ENCODE measurements around the gene FXYD1.
A peak's percentile ranks its signal among the peaks of the same experiment; 100 is the strongest.
"Not testable (repeated sequence)": the region's sequence is repeated elsewhere in the genome, so short reads cannot be mapped to it uniquely, and the experiment has no call there.

FXYD1 gene

GRCh38 chr19:35143818-35144217 is 5.2 kb downstream of the FXYD1 start:
- no peak for DNase-seq

- no peak for DNase-seq
Measured at GRCh38 chr19:35144259-35144599, 5.6 kb downstream of the FXYD1 start.

DNA sequence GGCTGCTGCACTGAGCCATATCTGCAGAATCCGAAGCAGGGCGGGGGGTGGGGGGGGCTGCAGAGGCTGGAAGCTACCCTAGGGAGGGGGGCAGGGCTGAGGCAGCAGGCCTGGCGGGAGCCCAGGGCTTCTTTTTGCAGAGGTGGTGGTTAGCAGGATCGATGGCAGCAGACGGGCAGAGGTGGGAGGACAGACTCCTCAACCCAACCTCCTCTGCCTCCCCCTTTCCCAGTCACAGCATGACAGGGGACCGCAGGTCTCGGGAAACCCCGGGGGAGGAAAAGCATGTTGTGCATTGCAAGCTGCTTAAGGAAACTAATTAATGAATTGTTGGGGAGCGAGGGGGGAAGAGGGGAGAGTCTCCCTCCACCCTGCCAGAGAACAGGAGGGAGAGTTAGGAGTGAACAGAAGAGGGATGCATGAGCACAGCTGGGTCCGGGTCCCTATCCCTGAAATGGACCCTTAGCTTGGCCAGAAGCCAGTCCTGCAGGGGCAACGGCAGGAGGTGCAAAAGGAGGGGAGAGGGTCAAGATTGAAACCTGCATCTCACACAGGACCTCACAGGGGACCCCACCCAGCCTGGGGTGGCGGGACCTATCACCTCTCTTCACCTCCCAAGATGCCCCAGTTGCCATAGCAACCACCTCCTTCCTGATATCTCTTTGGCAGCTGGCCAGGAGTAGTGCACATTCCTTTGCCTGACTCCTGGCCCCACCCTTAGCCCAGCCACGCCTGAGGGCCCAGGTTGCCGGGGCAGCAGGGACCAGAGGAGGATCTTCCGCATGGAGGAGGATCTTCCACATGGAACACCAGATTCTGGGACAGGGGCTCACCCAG is 6.2 kb downstream of the FXYD1 start:
- DNase-seq, result no peak

DNA sequence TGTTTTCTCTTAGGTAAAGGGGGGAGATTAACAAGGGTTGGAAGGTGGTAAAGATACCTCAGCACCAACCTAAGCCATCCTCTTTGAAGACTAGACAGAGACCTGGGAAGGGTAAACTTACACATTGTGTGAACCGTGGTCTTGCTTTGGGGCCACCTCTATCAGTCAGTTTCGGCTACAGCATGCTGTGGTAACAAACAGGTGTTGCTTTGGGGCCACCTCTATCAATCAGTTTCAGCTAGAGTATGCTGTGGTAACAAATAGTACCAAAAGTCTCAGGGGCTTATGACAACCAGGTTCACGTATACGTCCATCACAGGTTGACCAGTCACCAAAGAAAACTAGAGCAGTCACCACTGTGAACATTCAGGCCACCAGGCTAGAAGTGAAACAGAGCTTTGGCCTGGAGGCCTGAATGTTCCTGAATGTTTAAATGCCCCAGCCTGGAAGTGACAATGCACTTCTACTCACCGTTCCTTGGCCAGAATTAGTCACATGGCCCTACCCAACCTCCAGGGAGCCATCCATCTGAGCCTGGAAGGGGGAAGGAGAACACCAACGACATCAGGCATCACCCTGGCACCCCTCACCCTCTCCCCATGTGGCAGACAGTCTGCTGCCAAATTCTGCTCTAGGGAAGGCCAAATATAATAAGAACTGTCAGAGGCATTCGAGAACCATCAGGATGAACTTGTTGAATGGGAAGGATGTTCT is 8.3 kb downstream of the FXYD1 start:
- no peak for DNase-seq

GRCh38 chr19:35149463-35149862 is 10.8 kb downstream of the FXYD1 start:
- no peak for DNase-seq

GRCh38 chr19:35150445-35150844 is 11.8 kb downstream of the FXYD1 start:
- DNase-seq, result no peak

GRCh38 chr19:35151273-35152065 is 12.8 kb downstream of the FXYD1 start:
- DNase-seq, result no peak

DNA sequence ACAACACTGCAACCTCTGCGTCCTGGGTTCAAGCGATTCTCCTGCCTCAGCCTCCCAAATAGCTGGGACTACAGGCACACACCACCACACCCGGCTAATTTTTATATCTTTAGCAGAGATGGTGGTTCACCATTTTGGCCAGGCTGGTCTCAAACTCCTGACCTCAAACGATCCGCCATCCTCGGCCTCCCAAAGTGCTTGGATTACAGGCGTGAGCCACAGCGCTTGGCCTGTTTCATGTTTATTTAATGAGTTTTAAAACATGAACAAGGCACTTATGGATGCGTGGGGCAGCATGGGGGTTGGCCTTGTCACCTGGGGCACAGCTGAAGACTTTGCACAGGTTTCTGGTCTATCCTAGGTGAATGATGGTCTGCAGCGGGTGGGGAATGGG is 14.5 kb downstream of the FXYD1 start:
- DNase-seq, result not testable (repeated sequence)

GRCh38 chr19:35153701-35154524 is 15.3 kb downstream of the FXYD1 start:
- peak; percentile 35 for DNase-seq

DNA sequence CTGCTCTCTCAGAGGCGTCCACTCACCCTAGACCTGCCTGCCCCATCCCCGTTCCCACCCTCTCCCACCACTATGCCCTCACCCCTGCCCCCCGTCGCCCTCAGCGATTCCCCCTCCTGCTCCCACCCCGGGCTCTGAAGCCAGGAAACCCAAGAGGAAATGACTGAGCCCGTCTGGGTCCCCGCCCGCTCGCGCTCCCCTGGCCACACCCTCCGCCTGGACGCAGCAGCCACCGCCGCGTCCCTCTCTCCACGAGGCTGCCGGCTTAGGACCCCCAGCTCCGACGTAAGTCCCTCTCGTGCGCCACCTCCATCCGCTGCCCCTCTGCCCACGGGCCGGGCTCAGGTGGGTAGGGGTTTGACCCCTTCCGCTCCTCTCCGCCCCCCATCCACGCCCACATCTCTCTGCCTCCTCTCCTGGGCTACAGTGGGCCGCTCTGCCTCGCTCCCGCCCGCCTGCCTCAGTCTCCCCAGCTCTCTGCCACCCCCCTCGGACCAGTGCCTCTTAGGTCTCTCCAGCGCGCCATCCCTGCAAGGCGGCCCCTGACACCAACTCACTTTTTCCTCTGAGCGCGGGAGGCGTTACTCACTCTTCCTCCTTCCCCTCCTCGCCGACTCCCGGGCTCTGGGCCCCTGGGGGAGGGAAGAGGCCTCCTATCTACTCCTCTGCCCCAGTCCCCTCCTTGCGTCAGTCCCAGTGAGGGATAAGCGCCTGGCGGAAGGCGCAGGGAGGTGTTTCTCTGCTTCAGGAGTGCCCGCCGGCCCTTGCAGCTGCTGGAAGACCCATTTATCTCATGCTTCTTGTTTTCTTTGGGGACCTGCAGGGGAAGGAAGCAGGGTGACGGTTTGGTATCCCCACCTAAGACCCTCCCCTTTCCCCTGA is 16.1 kb downstream of the FXYD1 start, which contains the start of gene FXYD5:
FXYD5 (plus strand) TSS at position 211 of the 882 bp plus-strand sequence. CDS start 816 bp downstream, outside the sequence.
- DNase-seq, result peak; percentile 81

DNA sequence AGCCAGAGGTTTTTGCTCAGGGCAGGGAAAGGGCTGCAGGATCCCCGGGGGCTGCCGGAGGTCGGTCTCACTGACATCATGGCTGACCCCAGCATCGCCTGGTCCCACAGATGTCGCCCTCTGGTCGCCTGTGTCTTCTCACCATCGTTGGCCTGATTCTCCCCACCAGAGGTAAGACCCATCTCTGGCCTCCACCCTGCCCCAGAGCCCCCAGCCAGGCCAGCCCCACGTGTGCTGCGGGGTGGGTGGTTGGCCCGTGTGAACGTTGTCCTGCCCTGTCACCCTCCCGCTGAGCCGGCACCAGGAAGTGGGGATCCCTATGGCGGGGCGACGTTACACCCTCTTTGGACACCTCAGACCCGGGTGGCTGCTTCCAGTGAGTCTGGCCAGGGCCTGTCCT is 16.8 kb downstream of the FXYD1 start:
- DNase-seq, result no peak

GRCh38 chr19:35155981-35156672 is 17.5 kb downstream of the FXYD1 start:
- DNase-seq, result no peak

GRCh38 chr19:35156673-35157014 is 18.0 kb downstream of the FXYD1 start:
- no peak for DNase-seq

- DNase-seq, result no peak
Measured at GRCh38 chr19:35157431-35157830, 18.8 kb downstream of the FXYD1 start.

DNA sequence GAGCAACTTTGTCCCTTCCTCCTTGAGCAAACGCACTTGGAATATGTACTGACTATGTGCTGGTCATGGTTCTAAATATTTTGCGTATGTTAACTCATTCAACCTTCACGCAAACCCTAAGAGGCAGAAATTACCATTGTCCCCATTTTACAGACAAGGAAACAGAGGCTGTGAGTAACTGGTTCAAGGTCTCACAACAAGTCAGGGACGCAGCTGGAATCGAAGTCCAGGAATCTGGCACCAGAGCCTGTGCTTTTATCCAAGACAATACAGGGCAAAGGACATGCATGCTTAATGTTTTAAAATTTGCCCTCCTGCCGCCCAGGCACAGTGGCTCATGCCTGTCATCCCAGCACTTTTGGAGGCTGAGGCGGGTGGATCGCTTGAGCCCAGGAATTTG is 21.0 kb downstream of the FXYD1 start:
- no peak for DNase-seq

GRCh38 chr19:35160629-35161433 is 22.2 kb downstream of the FXYD1 start:
- no peak for DNase-seq

- no peak for DNase-seq
Measured at GRCh38 chr19:35161434-35161743, 22.8 kb downstream of the FXYD1 start.

DNA sequence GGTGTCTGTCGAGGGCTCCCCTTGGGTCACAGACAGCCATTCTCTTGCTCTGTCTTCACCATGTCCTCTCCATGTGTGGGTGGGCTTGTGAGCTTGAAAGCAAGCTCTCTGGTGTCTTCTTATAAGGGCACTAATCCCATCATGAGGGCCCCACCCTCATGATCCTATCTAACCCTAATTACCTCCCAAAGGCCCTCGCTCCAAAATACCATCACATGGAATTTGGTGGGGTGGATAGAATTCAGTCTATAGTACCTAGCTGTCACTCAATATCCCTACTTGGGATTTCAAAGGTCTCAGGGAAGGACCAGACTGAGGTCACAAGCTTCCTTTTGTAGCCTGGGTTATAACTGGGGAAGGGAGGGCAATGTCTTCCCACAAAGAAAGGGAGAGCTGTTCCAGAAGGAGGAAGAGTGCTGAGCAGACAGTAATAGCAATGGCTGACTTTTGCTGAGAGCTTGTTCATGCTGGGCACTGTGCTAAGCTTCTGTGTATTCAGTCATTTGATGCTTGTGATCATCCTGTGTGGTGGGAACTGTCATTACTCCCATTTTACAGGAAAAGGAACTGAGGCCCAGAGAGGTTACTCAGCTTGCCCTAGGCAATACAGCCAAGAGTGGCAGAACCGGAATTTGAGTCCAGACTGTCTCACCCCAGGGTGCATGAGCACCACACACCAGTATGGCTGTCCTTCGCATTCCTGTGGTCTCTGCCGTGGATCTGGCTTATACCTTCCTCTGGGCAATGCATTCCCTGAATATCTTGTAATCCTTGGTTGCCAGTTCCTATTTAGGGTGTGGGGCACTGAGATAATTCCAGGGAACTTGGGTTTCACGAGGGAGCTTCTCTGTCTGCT is 24.1 kb downstream of the FXYD1 start:
- no peak for DNase-seq

DNA sequence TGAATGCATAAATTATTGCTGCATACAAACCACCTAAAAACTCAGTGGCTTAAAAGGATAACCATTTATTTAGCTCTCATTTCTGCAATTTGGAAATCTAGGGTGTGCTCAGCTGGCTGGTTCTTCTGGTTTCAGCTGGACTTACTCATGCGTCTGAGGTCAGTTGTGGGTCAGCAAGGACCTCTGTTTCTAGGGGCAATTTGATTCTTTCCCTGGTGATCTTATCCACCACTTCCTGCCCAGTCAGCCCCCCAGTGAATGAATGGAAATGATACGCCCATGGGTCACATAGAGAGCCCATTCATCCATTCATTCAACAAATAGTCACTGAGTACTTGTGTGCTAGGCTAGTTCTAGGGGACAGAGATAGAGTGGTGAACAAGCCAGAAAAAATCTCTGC is 25.8 kb downstream of the FXYD1 start:
- DNase-seq, result no peak

Measured in fibroblast of skin of abdomen (primary cell).